Thyroid gland (tissue), 4 donors: ENCODE measurements around the gene MFSD8. TPM values are rescaled to one million over a fixed set of nuclear protein-coding genes. Genes with fewer than 3 reads are reported as not detected.
"Not testable (repeated sequence)": the region's sequence is repeated elsewhere in the genome, so short reads cannot be mapped to it uniquely, and the experiment has no call there.

ENCODE experiments used
- DNase-seq, 2 donors: peaks; one replicate each; pipeline ENCODE4 v3.0.0-alpha.2; 2019
- H3K27ac ChIP-seq, 3 donors: fragments of 200-600 bp; sonication (generic); 1 replicate in 2 of 3; 2 replicates in 1 of 3; pipeline ENCODE4 v1.5.1; 2016 to 2019; ENCODE audit warnings: mild to moderate bottlenecking in 1 of 3, moderate library complexity in 1 of 3
- H3K27me3 ChIP-seq: fragments of 200-600 bp; sonication (generic); one replicate; pipeline ENCODE4 v1.5.1; 2019
- H3K36me3 ChIP-seq, 2 donors: fragments of 200-600 bp; sonication (generic); one replicate each; pipeline ENCODE4 v1.5.1; 2016 to 2019
- H3K4me1 ChIP-seq, 2 donors: fragments of 200-600 bp; sonication (generic); one replicate each; pipeline ENCODE4 v1.5.1; 2017 to 2019
- H3K4me3 ChIP-seq, 3 donors: fragments of 200-600 bp; sonication (generic); replicated peaks in 1 of 3; 1 replicate in 2 of 3; 2 replicates in 1 of 3; pipeline ENCODE4 v1.5.1; 2016; ENCODE audit warnings: mild to moderate bottlenecking in 1 of 3
- H3K9me3 ChIP-seq: fragments of 200-600 bp; sonication (generic); one replicate; pipeline ENCODE4 v1.5.1; 2017
- POLR2A ChIP-seq, 2 donors: fragments of 450-650 bp; IDR thresholded peaks; one replicate each; pipeline ENCODE4 v1.6.1; 2017; ENCODE audit warnings: antibody characterized with exemption in 2 of 2, mild to moderate bottlenecking in 2 of 2, moderate library complexity in 1 of 2
- WGBS, 2 donors: methylation state at CpG; one replicate each; pipeline ENCODE4 v1.1.5; 2017; 5-methylcytosine and 5-hydroxymethylcytosine counted together
- intact Hi-C: fragments of 100-400 bp; cut with DNase I; formaldehyde crosslinking; loops from one replicate; pipeline ENCODE4 v1.15.1; 2023
- total RNA-seq, 4 donors: library from RNA; depleted of rRNA; stranded (reverse); fragments of >200 nt; gene quantifications; one replicate each; pipeline ENCODE4 v1.2.3, GENCODE V29; 2016
- TF ChIP-seq, protein P1 (sequence below), 6 experiments: fragments of 200-600 bp in 3 of 6; fragments of 450-650 bp in 3 of 6; sonication (generic) in 3 of 6; IDR thresholded peaks; one replicate each; pipeline ENCODE4 v1.5.1; 2016 to 2019; ENCODE audit warnings: antibody characterized with exemption in 6 of 6, mild to moderate bottlenecking in 2 of 6, inconsistent platforms in 1 of 6, moderate library complexity in 1 of 6

MFSD8 gene
- total RNA-seq, 4 donors from 2014 or later: 32.5 to 80.9 (median 54.0) TPM

DNA sequence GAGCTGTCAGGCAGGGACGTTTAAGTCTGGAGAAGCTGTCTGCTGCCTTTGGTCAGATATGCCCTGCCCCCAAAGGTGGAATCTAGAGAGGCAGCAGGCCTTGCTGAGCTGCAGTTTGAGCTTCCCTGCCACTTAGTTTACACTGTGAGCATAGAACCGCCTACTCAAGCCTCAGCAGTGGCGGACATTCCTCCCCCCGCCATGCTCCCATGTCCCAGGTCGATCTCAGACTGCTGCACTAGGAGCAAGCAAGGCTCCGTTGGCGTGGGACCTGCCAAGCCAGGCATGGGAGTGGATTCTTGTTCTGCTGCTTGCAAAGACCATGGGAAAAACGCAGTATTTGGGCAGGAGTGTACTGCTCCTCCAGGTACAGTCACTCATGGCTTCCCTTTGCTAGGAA, 59.9 kb downstream of the MFSD8 start:
- 83 to 85% methylated on average over 6 to 8 of the region's 8 CpGs for WGBS, 2 donors
- intact Hi-C loops: no loop called here

DNA sequence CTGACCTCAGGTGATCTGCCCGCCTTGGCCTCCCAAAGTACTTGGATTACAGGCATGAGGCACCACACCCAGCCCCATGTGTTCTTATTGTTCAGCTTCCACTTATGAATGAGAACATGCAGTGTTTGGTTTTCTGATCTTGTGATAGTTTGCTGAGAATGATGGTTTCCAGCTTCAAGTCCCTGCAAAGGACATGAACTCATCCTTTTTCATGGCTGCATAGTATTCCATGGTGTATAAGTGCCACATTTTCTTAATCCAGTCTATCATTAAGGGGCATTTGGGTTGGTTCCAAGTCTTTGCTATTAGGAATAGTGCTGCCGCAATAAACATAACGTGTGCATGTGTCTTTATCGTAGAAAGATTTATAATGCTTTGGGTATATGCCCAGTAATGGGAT, 65.3 kb downstream of the MFSD8 start:
- H3K9me3 ChIP-seq, H3K27ac ChIP-seq, DNase-seq, H3K27me3 ChIP-seq, H3K4me1 ChIP-seq, H3K4me3 ChIP-seq, intact Hi-C loops, H3K36me3 ChIP-seq: not testable (repeated sequence)
- 99 to 100% methylated on average over 4 of the region's 4 CpGs for WGBS, 2 donors

More for the DNA sequence above, 59.9 kb downstream of the MFSD8 start:
- H3K9me3 ChIP-seq: no peaks in the 10 kb centered on the region
- H3K27ac ChIP-seq: no peak overlapping the region
- no peaks in the 10 kb centered on the region for H3K36me3 ChIP-seq
- no peak for DNase-seq
- no peak for TF ChIP-seq POLR2A (IDR thresholded peaks at IDR 0.05)
- TF ChIP-seq, protein P1, sequence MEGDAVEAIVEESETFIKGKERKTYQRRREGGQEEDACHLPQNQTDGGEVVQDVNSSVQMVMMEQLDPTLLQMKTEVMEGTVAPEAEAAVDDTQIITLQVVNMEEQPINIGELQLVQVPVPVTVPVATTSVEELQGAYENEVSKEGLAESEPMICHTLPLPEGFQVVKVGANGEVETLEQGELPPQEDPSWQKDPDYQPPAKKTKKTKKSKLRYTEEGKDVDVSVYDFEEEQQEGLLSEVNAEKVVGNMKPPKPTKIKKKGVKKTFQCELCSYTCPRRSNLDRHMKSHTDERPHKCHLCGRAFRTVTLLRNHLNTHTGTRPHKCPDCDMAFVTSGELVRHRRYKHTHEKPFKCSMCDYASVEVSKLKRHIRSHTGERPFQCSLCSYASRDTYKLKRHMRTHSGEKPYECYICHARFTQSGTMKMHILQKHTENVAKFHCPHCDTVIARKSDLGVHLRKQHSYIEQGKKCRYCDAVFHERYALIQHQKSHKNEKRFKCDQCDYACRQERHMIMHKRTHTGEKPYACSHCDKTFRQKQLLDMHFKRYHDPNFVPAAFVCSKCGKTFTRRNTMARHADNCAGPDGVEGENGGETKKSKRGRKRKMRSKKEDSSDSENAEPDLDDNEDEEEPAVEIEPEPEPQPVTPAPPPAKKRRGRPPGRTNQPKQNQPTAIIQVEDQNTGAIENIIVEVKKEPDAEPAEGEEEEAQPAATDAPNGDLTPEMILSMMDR (IDR thresholded peaks at IDR 0.05): no peak
- no peaks in the 10 kb centered on the region for H3K27me3 ChIP-seq
- no peaks in the 10 kb centered on the region for H3K4me1 ChIP-seq
- H3K4me3 ChIP-seq: no peak overlapping the region

GRCh38 chr4:127896528-127896927, 68.4 kb downstream of the MFSD8 start:
- intact Hi-C loops: no loop called here
- Histone ChIP-seq H3K4me3 (no peak overlapping the region), H3K27me3 (no peaks in the 10 kb centered on the region), H3K4me1 (no peaks in the 10 kb centered on the region), H3K27ac (no peak overlapping the region), H3K9me3 (no peaks in the 10 kb centered on the region), H3K36me3 (no peaks in the 10 kb centered on the region)
- 98 to 99% methylated on average over 1 of the region's 1 CpG for WGBS, 2 donors
- DNase-seq: no peak
- TF ChIP-seq, protein P1 (IDR thresholded peaks at IDR 0.05): no peak
- TF ChIP-seq POLR2A (IDR thresholded peaks at IDR 0.05): no peak

DNA sequence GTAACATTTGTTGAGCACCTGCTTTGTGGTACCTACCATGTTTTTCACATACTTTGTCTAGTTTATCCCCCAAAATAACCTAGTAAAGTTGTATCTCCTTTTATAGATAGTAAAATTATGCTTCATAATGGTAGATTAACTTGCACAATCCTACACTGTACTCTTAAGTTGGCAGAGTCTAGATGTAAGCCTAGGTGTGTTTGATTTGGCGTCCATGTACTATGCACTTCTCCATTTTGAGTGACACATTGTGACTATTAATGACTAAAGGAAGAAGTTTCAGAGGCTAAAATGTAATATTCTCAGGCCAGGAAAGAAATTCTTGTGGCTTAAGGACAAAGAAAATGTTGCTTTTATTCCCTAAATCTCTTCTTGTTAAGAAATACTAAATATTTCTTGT, 68.9 kb downstream of the MFSD8 start:
- H3K4me3 ChIP-seq: no peak overlapping the region
- no peaks in the 10 kb centered on the region for H3K36me3 ChIP-seq
- no peaks in the 10 kb centered on the region for H3K9me3 ChIP-seq
- intact Hi-C loops: no loop called here
- TF ChIP-seq POLR2A (IDR thresholded peaks at IDR 0.05): no peak
- TF ChIP-seq, protein P1 (IDR thresholded peaks at IDR 0.05): no peak
- no peaks in the 10 kb centered on the region for H3K27me3 ChIP-seq
- no peak for DNase-seq
- 92 to 95% methylated on average over 1 of the region's 1 CpG for WGBS, 2 donors
- no peaks in the 10 kb centered on the region for H3K4me1 ChIP-seq
- no peak overlapping the region for H3K27ac ChIP-seq

DNA sequence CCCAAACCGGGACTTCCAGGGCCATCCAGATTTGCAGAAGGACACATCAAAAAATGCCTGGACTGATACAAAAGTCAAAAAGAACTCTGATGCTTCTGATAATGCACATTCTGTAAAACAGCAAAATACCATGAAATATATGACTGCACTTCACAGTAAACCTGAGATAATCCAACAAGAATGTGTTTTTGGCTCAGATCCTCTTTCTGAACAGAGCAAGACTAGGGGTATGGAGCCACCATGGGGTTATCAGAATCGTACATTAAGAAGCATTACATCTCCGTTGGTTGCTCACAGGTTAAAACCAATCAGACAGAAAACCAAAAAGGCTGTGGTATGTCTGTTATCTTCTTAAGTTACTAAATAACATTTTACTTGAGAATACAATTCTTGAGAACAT, 75.1 kb downstream of the MFSD8 start:
- Histone ChIP-seq H3K9me3 (no peaks in the 10 kb centered on the region), H3K27ac (no peak overlapping the region), H3K4me3 (no peak overlapping the region), H3K4me1 (no peaks in the 10 kb centered on the region), H3K27me3 (no peaks in the 10 kb centered on the region), H3K36me3 (no peaks in the 10 kb centered on the region)
- 88% methylated on average over 3 of the region's 3 CpGs for WGBS, 2 donors
- intact Hi-C loops: no loop called here
- no peak for DNase-seq
- TF ChIP-seq POLR2A (IDR thresholded peaks at IDR 0.05): no peak
- TF ChIP-seq, protein P1 (IDR thresholded peaks at IDR 0.05): no peak

DNA sequence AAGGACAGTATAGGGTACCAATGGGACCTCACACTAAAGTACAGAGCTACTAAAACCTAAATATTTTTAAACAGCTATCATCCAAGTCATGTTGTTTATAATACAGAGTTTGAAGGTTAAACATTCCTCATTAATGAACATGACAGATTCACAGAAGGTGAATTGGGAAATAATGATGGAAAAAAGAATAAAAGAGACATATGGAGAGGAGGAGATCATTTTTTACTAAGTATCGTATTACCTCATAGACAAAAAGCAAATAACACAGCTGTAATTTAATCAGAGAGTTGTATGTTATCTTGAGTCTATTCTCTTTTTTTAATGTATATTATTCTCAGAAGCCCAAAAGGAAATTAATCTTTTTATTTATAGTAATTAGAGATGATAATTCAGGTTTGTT, 76.4 kb downstream of the MFSD8 start:
- no peaks in the 10 kb centered on the region for H3K36me3 ChIP-seq
- no peak overlapping the region for H3K27ac ChIP-seq
- WGBS, 2 donors: 98% methylated on average over 1 of the region's 1 CpG
- no peak for TF ChIP-seq POLR2A (IDR thresholded peaks at IDR 0.05)
- TF ChIP-seq, protein P1 (IDR thresholded peaks at IDR 0.05): no peak
- no peaks in the 10 kb centered on the region for H3K4me1 ChIP-seq
- no peaks in the 10 kb centered on the region for H3K27me3 ChIP-seq
- intact Hi-C loops: no loop called here
- H3K4me3 ChIP-seq: no peak overlapping the region
- H3K9me3 ChIP-seq: no peaks in the 10 kb centered on the region
- no peak for DNase-seq
